Hepatocyte (in vitro differentiated cells): Measurements from ENCODE around the gene ADCY1.

ENCODE experiments used
- EZH2 ChIP-seq: fragments of 200-600 bp; sonication (generic); IDR thresholded peaks from 2 replicates; pipeline ENCODE4 v1.6.1; 2016; ENCODE audit warnings: antibody characterized with exemption, mild to moderate bottlenecking, borderline replicate concordance
- TF ChIP-seq, protein P1 (sequence below): fragments of 200-600 bp; sonication (generic); IDR thresholded peaks from 2 replicates; pipeline ENCODE4 v1.5.1; 2016; ENCODE audit warnings: antibody characterized with exemption, mild to moderate bottlenecking; ENCODE audit not compliant: poor library complexity

DNA sequence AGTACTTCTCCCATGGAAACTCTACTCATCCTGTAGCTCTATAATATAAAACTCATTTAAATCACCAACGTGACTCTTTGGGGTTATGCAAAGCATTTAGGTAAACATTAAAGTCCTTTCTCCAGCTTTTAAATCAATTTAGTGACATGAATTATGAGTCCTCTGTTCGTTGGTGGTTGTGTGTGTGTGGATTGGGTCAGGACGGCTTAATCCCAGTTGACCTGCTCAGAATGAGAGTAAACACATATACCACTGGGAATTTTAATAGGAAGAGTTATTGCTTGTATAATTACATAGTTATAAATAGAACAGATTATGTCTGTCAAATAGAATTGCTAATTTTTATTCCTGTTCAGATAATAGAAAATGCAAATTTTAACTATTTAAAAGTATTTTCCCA is 30.7 kb upstream of the ADCY1 start:
- TF ChIP-seq, protein P1, sequence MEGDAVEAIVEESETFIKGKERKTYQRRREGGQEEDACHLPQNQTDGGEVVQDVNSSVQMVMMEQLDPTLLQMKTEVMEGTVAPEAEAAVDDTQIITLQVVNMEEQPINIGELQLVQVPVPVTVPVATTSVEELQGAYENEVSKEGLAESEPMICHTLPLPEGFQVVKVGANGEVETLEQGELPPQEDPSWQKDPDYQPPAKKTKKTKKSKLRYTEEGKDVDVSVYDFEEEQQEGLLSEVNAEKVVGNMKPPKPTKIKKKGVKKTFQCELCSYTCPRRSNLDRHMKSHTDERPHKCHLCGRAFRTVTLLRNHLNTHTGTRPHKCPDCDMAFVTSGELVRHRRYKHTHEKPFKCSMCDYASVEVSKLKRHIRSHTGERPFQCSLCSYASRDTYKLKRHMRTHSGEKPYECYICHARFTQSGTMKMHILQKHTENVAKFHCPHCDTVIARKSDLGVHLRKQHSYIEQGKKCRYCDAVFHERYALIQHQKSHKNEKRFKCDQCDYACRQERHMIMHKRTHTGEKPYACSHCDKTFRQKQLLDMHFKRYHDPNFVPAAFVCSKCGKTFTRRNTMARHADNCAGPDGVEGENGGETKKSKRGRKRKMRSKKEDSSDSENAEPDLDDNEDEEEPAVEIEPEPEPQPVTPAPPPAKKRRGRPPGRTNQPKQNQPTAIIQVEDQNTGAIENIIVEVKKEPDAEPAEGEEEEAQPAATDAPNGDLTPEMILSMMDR, result no peak
- TF ChIP-seq EZH2, result no peak
